NCI-H187 (cell line): ENCODE measurements around the gene SNTA1.
"Not testable (repeated sequence)": the region's sequence is repeated elsewhere in the genome, so short reads cannot be mapped to it uniquely, and the experiment has no call there.

Source experiments
- DNase-seq, 2 experiments: peaks; one replicate each; lab custom pipeline; 2025; lab: John Stamatoyannopoulos, UW

The SNTA1 gene

DNA sequence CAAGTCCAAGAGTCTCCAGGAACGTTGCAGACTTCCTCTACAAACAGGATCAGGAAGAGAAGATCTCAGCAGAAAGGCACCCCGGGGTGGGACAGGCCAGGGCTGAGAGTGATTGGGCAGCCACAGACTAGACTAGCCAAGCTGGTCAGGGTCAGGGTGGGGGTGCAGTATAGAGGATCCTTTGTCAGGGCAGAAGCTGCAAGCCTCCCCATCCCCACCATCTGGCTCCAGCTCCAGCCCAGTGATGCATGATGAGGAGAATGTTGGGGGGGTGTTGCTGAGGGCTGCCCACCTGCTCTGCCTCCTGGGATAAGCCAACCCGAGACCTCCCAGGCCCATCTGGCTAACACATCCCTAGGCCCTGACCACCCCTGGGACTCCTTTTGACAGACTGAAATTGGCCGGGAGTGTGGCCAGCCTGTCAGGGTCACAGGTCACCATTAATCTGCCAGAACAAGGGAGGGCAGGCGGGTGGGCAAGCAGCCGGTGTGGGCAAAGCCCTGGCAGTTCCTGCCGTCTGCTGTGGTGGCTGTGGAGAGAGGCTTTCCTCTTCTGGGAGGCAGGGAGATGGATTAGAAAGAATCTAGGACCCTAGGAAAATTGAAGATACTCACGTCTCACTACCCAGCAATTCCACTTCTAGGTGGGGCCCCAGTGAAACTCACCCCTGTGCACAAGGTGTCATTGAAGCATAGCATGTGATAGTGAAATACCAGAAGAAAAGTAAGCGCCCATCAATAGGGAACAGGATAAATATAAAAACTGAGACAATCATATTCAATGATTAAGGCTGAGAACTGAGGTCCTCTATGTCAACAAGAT lies 22.1 kb upstream of the SNTA1 start:
- DNase-seq = no peak

DNA sequence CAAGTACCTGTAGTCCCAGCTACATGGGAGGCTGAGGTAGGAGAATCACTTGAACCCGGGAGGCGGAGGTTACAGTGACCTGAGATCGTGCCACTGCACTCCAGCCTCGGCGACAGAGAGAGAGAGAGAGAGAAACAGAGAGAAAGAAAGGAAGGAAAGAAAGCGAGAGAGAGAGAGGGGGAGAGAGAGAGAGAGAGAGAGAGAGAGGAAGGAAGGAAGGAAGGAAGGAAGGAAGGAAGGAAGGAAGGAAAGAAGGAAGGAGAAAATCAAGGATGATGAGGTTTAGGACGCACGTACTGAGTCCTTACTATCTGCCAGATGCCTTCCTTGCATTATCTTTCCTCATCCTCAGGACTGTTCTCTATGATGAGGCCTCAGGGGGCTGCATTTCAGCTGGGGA lies 21.2 kb upstream of the SNTA1 start:
- not testable (repeated sequence) for DNase-seq

DNA sequence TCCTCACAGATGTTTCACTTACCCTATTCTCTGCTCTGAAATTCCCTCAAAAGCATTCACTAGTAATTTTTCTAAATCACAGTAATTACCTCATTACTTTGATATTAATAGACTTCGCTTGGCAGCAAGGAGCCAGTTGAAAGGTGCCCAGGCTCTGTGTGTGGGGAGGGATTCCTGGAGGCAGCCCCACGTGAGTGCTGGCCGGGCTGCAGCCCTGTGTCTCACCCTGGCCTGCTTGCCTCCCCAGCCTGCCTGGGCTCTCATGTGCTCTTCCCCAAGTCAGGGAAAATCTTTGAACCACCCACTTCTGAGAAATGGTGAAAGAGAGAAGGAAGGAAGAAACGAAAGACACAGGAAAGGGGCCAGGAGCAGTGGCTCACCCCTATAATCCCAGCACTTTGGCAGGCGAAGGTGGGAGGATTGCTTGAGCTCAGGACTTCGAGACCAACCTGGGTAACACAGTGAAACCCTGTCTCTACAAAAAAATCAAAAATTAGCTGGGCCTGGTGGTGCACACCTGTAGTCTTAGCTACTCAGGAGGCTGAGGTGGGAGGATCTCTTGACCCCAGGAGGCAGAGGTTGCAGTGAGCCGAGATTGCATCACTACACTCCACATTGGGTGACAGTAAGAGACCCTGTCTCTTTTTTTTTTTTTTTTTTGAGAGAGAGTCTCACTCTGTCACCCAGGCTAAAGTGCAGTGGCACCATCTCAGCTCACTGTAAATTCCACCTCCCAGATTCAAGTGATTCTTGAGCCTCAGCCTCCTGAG lies 20.0 kb upstream of the SNTA1 start:
- DNase-seq = no peak

DNA sequence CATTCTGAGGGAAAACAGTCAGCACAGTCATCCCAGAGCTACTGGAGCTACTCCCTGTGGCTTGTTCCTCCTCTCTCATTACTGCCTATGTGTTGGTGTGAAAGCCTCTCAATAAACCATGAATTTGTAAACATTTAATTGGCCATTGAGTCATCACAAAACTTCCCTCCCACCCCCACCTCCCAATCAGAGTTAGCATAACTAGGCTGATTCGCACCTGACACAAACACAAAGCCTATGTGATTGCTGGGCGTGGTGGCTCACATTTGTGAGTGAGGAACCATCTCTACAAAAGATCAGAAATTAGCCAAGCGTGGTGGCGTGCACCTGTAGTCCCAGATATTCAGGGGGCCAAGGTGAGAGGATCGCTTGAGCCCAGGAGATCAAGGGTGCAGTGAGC lies 17.1 kb upstream of the SNTA1 start:
- no peak for DNase-seq

DNA sequence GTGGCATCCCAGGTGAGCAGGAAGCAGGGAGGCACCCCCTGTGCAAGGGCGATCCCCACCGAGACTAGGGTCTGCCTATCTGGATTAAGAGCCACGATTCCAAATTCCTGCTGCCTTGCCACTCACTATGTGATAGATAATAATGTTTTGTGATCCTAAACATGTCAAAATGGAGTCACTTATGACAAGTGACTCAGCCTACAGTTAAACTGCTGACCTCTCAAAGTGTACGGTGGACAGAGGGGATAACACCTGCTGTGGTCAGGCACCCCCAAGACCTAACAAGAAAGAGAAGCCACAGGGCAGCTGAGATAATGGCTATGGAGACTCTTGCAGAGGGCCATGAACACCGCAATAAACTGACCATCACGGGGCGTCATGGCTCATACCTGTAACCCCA lies 16.0 kb upstream of the SNTA1 start:
- DNase-seq = no peak

DNA sequence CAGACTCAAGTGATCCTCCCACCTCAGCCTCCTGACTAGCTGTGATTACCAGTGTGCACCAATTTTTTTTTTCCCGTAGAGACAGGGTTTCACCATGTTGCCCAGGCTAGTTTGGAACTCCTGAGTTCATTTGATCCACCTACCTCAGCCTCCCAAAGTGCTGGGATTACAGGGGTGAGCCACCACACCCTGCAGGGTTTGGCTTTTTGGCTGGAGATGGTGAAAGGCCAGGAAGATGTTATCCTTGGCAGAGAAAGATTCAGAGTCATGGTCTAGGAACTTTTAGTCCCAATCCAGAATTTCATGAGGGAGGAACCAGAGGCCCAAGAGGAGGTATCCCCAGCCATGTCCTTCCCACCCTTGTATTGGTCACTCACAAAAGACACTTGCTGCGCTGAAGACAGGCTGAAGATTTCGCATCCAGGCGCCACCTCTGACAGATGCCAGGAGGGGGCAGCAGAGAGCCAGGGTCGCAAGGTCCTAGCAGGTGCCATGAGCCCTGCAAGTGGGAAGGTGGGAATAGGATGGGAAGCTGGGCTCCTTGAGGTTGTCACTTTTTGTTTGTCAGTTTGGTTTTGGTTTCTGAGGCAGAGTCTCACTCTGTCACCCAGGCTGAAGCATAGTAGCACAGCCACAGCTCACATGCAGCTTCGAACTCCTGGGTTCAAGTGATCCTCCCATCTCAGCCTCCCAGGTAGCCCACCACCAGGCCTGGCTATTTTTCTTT lies 13.5 kb upstream of the SNTA1 start:
- DNase-seq = peak; percentile 52 to 83

DNA sequence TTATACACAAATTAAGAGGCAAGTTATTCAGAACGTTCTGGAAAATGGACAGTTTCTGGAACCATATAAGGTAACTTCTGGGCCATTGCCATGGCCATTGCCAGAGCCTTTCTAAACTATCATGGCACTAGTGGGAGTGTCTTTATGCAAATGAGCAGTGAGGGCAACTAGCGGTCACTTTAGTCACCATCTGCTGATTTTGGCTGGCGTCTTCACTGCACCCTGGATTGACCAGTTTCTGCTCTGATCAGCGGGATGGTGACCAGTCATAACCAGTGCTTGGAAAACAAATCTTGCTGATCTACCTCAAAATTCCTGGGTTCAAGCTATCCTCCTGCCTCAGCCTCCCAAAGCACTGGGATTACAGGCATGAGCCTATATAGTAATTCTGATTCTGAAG lies 7.3 kb upstream of the SNTA1 start:
- no peak for DNase-seq

DNA sequence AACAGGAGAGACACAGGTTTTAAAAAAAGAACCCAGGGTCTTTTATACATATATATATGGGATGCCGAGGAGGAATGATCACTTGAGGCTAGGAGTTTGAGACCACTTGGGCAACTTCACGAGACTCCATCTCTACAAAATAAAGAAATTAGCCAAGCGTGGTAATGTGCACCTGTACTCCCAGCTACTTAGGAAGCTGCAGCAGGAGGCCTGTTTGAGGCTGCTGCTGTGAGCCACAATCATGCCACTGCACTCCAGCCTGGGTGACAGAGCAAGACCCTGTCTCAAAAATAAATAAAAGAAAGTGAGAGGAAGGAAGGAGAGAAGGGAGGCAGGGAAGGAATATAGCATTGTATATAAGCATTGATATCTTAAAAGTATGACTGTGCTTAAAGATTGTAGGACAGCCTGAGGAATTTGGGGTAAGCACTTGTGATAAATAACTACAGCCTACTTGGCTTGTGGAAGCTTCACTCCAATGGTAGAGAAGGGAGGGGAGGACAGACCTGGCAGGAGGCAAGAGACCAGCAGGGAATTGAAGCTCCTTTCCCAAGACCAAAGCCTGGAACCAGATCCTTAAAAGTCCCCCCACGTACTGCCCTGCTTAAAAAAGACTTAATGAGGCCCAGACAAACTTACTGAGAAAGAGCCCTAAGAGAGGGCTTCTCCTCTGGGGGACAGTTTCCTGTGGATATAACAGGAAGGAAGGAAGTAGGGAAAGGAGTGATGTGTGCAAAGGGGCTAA lies 2.5 kb upstream of the SNTA1 start:
- DNase-seq = no peak

DNA sequence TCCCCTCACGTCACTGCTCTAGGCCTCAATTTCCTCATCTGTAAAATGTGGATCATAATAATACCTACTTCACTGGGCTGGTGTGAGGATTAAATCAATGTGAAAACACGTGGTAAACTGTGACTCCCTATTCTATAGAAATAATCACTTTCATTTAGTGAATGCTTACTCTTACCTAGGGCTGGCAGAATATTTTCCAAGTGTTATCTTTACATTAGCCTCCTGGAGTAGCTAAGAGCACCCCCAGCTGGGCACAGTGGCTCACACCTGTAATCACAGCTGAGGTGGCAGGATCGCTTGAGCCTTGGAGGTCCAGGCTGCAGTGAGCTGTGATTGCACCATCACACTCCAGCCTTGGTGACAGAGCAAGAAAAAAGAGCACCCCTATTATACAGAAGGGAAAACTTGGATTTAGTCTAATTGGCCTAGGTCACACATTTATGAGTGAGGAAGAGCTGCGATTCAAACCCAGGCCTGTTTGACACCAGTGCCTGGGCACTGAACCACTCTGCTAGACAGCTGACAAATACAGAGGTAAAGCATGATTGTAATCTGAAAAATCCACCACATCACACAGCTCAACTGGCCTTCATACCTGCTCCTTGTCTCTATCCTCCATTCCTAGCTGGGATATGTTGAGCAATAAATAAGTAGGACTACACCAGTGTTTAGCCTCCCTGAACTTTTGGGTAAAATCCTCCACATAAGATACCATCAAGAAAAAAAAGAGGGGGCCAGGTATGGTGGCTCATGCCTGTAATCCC lies 1.4 kb upstream of the SNTA1 start:
- no peak for DNase-seq

DNA sequence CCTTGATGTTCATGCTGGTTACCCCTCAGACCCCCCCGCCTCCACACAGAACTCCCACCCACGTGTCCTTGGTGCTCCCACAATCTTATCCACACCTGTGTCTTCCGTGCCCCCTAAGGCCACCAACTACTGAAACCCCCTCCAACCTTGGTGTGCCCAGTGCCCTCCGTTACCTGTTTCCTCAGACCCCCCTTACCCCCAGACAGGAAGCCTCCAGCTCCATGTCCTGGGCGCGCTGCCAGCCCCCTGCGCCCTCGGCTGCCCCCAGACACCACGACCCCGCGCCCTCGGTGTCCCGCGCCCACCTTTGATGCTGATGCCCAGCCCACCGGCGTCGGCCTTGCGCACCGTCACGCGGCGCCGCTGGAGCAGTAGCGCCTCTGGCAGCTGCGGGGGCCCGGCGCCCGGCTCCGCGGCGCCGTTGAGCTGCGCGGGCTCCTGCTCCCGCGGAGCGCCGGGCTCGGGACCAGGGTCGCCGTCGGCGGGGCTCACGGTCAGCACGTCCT lies 504 bp downstream of the SNTA1 start:
- DNase-seq = no peak

DNA sequence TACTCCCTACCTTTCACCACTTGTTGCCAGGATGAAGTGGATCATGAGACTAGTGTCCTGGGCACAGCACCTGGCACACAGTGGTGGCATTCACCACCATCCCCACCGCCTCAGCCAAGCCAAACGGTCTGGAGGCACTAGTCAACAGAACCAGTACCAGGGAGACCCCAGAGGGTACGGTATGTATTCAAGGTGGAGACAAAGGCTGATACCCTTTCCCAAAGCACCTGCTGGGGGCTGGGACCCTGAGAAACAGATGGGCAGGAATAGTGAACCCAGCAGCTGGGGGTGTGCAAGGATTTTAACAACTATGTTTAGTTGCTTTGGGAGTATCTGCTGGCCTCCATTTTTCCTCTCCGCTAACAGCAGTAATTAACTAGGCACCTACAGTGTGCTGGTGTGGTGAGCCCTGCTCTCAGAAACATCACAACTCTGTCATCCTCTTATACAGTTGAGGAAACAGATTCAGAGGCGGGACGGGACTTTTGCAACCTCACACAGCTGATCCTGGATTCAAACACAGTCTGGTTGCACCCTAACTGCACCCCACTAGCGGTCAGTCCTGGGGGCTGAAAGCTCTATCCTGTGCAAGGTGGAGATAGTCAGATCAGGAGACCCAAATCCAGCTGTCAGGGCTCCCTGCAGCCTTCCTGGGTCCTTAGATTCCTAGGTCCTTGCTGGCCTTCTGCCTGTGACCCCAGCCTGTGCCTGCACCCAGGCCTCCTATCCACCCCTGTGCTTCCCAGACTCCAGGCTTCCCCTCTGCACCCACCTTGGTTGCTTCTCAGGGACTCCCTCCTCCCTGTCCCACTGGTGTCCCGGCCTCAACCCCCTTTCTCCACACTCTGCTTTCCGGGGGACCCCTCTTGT lies 1.2 kb downstream of the SNTA1 start:
- no peak for DNase-seq

DNA sequence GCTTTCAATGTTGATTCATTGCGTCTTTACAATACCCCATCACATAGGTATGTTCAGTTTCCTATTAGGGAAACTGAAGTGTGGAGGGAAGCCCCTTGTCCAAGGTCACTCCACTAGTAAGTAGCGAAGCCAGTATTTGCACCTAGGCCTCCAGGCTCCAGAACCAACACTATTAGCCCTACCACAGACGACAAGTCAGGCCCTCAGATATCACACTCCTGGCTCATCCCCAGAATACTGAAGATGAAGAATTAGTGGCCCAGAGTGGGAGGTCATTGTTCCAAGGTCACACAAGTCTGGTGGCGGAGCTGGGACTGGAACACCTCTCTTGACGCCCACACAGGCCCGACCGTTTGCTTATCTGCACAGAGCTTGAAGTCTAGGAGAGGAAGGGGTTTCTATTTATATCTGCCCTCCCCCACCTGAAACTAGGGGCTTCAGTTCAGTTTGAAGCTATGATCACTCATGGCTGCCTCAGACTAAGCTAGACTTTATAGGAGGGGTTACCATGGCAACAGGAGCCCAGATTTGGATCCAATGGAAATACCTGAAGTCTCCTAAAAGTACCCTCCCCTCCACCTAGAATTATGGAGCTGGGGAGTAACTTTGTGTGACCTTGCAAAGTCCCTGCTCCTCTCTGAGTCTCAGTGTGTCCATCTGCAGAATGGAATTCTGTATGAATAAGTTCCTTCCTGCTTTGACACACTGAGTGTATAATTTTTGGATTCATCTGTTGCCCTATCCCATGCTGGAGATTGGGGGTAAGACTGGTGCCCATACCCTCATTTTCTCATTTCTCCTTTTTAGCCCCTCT lies 2.2 kb downstream of the SNTA1 start:
- DNase-seq = no peak

DNA sequence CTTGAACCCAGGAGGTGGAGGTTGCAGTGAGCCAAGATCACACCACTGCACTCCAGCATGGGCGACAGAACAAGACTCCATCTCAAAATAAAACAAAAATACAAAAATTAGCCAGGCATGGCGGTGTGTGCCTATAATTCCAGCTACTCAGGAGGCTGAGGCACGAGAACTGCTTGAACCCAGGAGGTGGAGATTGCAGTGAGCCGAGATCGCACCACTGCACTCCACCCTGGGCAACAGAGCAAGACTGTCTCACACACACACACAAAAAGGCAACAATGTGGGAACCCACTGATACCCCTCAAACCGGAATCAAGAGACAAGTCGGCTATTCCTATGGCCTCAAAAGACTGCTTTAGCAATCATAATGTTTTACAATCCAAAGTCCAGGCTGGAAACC lies 3.0 kb downstream of the SNTA1 start:
- DNase-seq = not testable (repeated sequence)

DNA sequence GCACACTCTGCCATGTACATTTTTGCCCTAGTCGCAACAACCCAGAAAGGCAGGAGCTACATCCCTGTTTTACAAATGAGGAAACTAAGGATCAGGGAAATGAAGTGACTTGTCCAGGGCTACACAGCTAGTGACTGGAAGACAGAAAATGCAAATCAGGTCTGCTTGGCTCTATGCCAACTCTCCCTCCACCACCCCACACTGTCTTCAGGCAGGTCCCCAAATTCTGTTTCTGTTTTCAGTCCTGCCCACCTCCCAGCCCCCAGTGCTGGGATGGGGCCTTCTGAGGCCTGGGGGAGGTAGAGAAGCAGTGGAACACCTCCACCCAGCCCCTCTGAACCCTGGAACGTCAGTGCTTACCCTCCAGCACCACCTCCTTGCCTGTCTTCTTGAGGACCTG lies 5.1 kb downstream of the SNTA1 start:
- DNase-seq = no peak

DNA sequence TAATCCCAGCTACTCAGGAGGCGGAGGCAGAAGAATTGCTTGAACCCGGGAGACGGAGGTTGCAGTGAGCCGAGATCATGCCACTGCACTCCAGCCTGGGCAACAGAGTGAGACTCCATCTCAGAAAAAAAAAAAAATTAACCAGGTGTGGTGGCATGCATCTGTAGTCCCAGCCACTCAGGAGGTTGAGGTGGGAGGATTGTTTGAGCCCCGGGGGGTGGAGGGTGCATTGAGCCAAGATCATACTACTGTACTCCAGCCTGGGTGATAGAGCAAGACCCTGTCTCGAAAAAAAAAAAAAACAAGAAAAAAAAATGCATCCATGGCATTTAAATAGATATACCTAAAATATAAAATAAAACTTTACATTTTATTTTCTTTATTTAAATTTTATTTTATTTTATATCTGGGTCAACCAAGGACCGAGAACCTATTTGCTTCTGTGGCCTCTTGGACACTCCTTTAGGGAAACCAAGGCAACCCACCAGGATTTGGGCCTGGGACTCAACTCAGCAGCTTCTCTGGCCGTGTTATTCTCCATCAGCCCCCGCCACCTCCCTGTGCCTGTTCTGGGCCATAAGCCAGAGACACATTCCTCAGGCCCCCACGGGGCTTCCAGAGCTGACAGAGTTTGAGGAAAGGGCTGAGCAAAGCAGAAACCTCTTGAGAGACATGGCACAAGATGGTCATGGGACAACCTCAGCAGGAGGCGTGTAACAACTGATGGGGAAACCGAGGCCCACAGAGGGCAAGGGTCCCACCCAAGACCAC lies 6.2 kb downstream of the SNTA1 start:
- no peak for DNase-seq

DNA sequence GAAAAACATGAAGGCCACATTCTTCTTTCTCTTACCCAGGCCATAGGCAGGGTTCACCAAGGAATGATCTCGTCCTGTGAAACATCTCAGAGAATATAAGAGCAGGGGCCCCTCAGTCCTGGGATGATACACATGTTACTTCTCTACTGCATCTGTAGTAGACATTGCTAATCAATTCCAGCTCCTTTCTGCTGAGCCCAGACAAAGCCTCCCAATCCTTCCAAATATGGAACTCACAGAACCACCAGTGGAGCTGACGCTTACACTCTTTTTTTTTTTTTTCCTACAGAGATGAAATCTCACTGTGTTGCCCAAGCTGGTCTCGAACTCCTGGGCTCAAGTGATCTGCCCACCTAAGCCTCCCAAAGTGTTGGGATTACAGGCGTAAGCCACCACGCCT lies 9.1 kb downstream of the SNTA1 start:
- no peak for DNase-seq

DNA sequence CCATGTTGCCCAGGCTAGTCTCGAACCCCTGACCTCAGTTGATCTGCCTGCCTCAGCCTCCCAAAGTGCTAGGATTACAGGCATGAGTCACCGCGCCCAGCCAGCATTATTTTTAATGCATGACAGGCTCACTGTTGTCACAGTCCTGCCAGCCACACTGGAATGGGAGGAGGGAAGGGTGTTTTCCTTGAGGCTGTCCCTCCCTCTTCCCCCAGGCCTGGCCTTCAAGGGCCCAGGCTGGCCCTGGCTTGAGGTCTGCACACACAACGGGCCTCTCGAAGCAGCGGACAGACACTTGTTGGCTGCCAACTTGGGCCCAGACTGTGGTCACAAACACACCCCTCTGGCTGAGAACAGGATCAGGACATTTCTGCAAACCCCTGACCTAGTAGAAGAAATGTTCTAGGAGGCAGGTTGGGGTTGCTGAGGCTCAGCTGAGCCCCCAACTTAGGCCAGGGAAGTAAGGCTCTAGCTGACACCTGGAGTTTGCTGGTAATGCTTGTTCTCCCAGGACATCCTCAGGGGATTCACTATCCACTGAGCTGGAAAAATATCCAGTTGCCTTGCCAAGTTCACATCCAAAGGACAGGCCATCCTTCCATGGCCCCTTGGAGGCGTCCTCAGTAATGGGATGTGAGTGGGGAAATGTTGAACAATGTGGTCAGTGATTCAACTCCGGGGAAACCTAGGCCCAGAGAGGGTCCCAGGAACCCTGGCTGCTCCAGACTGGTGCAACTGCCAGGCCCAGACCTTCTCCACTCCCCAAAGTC lies 9.9 kb downstream of the SNTA1 start:
- DNase-seq = no peak
